ENCODE data around the gene ZBTB7B.

GRCh38 chr1:154994269-154994587 lies 8.4 kb upstream of the ZBTB7B start:
- no peak for TF ChIP-seq TSHZ1 (tag by site-specific recombination; IDR thresholded peaks at IDR 0.05; ENCODE audit: borderline replicate concordance)
- no peak for TF ChIP-seq CTCF (tag by site-specific recombination; IDR thresholded peaks at IDR 0.05)
- no peak for TF ChIP-seq ZBTB49 (tag by site-specific recombination; IDR thresholded peaks at IDR 0.05; ENCODE audit: low read depth)
- no peak for TF ChIP-seq ZSCAN16 (tag by site-specific recombination; IDR thresholded peaks at IDR 0.05)
- TF ChIP-seq YY1 (tag by site-specific recombination; IDR thresholded peaks at IDR 0.05), result no peak
- TF ChIP-seq REST (tag by site-specific recombination; IDR thresholded peaks at IDR 0.05), result no peak
- TF ChIP-seq ZNF146 (tag by site-specific recombination; IDR thresholded peaks at IDR 0.05), result no peak
- no peak for TF ChIP-seq ZNF561 (tag by site-specific recombination; IDR thresholded peaks at IDR 0.05; ENCODE audit: borderline replicate concordance)
- TF ChIP-seq ZNF121 (tag by site-specific recombination; IDR thresholded peaks at IDR 0.05), result no peak
- TF ChIP-seq ZBTB6 (tag by site-specific recombination; IDR thresholded peaks at IDR 0.05), result no peak
- no peak for TF ChIP-seq ZNF792 (tag by site-specific recombination; IDR thresholded peaks at IDR 0.05)
- TF ChIP-seq ZNF548 (tag by site-specific recombination; IDR thresholded peaks at IDR 0.05), result no peak
- no peak for TF ChIP-seq ZNF549 (tag by site-specific recombination; IDR thresholded peaks at IDR 0.05)

All from HEK293 (cell line).